Inflammatory macrophage treated with lipopolysaccharide for 1 hour (primary cell): ENCODE measurements around the gene HSP90AB1.
A peak's percentile ranks its signal among the peaks of the same experiment; 100 is the strongest.

ENCODE experiments used
- DNase-seq, 2 donors: peaks; one replicate each; pipeline ENCODE4 v3.0.0-alpha.2; 2020 to 2022

The HSP90AB1 gene

GRCh38 chr6:44289726-44290260 is 42.9 kb downstream of the HSP90AB1 start:
- DNase-seq: peak; percentile 33 to 47

GRCh38 chr6:44291841-44292240 is 44.9 kb downstream of the HSP90AB1 start:
- no peak for DNase-seq

- DNase-seq: no peak
These were observed 45.9 kb downstream of the HSP90AB1 start for GRCh38 chr6:44292661-44293365.

- no peak for DNase-seq
These were observed 48.2 kb downstream of the HSP90AB1 start for GRCh38 chr6:44294832-44295791.

- peak in 1 of 2 donors; percentile 27 for DNase-seq
These were observed 50.5 kb downstream of the HSP90AB1 start for GRCh38 chr6:44297063-44298038.

DNA sequence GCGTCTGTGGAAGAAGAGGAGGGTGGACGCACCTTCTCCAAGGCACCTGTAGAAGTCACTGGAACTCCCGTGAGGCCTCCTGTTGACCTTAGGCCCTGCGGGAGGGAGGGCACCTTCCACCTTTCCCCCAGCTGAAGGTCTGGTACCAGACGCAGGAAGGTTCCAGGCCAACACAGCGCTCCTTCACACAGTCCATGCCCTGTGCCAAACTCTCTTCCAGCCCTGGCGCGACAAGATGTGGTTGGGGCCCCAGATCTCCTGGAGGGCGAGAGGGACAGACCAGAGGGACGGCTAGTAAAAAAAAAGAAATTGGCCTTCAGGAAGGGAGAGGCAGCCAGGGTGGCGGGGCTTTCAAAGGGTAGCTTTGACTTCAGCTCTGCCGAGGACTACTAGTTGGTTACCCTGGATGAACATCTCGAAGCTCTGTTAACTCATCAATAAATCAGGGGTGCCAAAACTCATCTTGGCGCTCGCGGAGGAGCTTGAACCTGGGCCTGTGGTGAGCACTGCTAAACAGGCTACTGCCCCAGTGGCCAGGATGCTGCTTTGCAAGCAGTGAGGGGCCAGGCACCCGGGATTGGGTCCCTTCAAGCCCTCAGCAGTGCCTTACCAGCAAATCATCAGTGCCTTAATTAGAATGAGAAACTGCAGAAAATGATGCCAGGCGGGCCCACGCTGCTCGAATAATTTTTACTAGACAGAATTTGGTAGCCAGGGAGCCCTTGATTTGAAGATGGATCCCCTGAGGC is 51.3 kb downstream of the HSP90AB1 start:
- DNase-seq: no peak

GRCh38 chr6:44298864-44299263 is 52.0 kb downstream of the HSP90AB1 start:
- DNase-seq: no peak

DNA sequence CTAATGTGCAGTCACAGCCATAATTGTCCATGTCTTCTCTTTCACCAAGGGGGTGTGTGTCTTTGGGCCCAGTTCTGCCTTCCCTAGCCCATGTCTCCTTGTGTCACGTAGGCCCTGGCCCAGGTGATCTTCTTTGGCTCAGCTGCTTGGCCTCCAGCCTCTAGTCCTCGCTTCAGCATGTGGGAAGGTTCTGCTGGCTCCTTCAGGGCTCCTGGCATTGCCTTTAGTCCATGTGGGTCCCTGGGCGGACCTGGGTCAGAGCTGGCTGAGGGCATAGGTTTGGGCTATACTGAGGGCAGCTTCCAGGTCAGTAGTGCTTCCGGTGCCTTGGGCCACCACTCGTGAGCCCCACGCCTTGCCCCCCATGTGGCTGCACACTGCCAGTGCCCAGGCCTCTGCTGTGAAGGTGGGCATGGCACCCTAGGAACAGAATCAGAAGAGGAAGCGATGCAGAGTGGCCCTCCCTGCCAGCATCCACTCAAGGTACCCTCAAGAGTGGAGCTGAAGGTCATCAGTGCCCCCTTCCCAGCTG is 53.5 kb downstream of the HSP90AB1 start:
- no peak for DNase-seq

DNA sequence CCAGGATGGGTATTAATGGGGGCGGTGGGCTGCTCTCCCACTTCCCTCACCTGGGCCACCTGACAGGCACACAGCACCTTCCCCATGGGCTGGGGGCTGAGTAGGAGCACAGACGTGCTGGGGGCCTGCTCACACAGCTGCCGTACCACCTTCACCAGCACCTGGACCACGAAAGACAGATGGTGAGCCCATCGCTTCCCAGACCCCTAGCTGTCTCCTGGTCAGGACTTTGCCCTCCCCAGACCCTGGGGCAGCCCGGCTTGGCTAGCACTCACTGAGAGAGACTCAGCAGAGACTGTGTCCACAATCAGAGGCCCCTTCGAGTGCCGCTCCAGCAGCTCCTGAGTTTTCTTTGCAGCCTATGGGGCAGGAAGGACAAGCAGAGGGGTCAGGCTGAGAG is 54.2 kb downstream of the HSP90AB1 start:
- no peak for DNase-seq

GRCh38 chr6:44301782-44302564 is 55.1 kb downstream of the HSP90AB1 start:
- no peak for DNase-seq

DNA sequence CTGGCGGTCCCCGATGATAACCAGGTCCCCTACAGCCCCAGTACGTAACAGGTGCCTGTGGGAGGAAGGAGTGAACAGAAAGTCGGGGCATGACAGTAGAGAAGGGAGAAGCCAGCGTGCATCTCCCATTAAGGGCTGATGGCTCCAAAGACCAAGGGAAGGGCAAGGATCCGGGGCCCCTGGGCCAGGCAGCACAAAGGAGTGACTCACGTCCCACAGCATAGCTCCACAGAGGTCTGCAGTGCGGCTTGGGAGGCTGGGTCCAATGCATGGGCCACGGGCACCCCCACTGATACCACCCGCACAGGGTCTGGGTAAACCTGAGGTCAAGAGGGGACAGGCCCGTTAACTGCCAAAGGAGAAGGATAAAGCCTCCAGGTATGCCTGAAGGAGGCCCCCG is 56.0 kb downstream of the HSP90AB1 start:
- DNase-seq: no peak
